GM06990 (cell line): ENCODE measurements around the gene PDE11A.

ENCODE experiments used
- DNase-seq: peaks from one replicate; pipeline ENCODE4 v3.0.0-alpha.2; 2011; ENCODE audit not compliant: insufficient read length; ENCODE audit errors: extremely low read depth
- H3K27me3 ChIP-seq: replicated peaks from 2 replicates; pipeline ENCODE4 v1.6.0; 2011; ENCODE audit warnings: low read length; ENCODE audit not compliant: control insufficient read depth, insufficient read depth
- H3K36me3 ChIP-seq: 2 replicates; pipeline ENCODE4 v1.5.1; 2011; ENCODE audit warnings: low read length; ENCODE audit not compliant: control insufficient read depth, insufficient read depth
- H3K4me3 ChIP-seq: replicated peaks from 2 replicates; pipeline ENCODE4 v1.5.1; 2011; ENCODE audit warnings: low read depth, mild to moderate bottlenecking, control low read depth, low read length
- CTCF ChIP-seq: IDR thresholded peaks from 2 replicates; pipeline ENCODE4 v1.5.1; 2011; ENCODE audit warnings: low read length, control low read depth, mild to moderate bottlenecking, inconsistent platforms; ENCODE audit not compliant: insufficient read depth, poor library complexity, severe bottlenecking

PDE11A gene

GRCh38 chr2:177688844-177689243 is 383.7 kb downstream of the PDE11A start:
- H3K36me3 ChIP-seq, result no peaks in the 10 kb centered on the region
- H3K27me3 ChIP-seq, result no peaks in the 10 kb centered on the region
- no peak overlapping the region for H3K4me3 ChIP-seq
- no peak for DNase-seq
- no peak for TF ChIP-seq CTCF

GRCh38 chr2:177683661-177684069 is 388.9 kb downstream of the PDE11A start:
- TF ChIP-seq CTCF, result no peak
- Histone ChIP-seq H3K27me3 (no peaks in the 10 kb centered on the region), H3K36me3 (no peaks in the 10 kb centered on the region), H3K4me3 (no peak overlapping the region)
- DNase-seq, result no peak

- no peak for TF ChIP-seq CTCF
- H3K4me3 ChIP-seq, result no peak overlapping the region
- H3K36me3 ChIP-seq, result no peaks in the 10 kb centered on the region
- no peaks in the 10 kb centered on the region for H3K27me3 ChIP-seq
- no peak for DNase-seq
Observed at GRCh38 chr2:177682836-177683660, 389.5 kb downstream of the PDE11A start.

GRCh38 chr2:177682006-177682405 is 390.6 kb downstream of the PDE11A start:
- Histone ChIP-seq H3K27me3 (no peaks in the 10 kb centered on the region), H3K36me3 (no peaks in the 10 kb centered on the region), H3K4me3 (no peak overlapping the region)
- no peak for TF ChIP-seq CTCF
- DNase-seq, result no peak

- no peaks in the 10 kb centered on the region for H3K36me3 ChIP-seq
- TF ChIP-seq CTCF, result no peak
- H3K27me3 ChIP-seq, result no peaks in the 10 kb centered on the region
- no peak for DNase-seq
- H3K4me3 ChIP-seq, result no peak overlapping the region
Observed at GRCh38 chr2:177680866-177681712, 391.5 kb downstream of the PDE11A start.
